HepG2 (cell line): ENCODE data around the gene FLYWCH1. TPM values are rescaled to one million over a fixed set of nuclear protein-coding genes. Genes with fewer than 3 reads are reported as not detected.
A peak's percentile ranks its signal among the peaks of the same experiment; 100 is the strongest.

ENCODE experiments used
- AGO1 ChIP-seq: fragments of 200-400 bp; formaldehyde crosslinking; IDR thresholded peaks from 2 replicates; pipeline ENCODE4 v1.6.1; 2017; ENCODE audit warnings: mild to moderate bottlenecking, low read depth, low read length, moderate library complexity; ENCODE audit not compliant: poor library complexity, severe bottlenecking
- CREBL2 ChIP-seq: sonication (generic); formaldehyde crosslinking; IDR thresholded peaks from 2 replicates; pipeline ENCODE4 v1.8.1; 2023; ENCODE audit warnings: missing genetic modification reagents, mild to moderate bottlenecking, borderline replicate concordance
- CTCF ChIP-seq: sonication (generic); formaldehyde crosslinking; IDR thresholded peaks from 2 replicates; pipeline ENCODE4 v1.5.0; 2020; ENCODE audit warnings: mild to moderate bottlenecking, missing genetic modification reagents, moderate library complexity
- IKZF5 ChIP-seq: IDR thresholded peaks from 2 replicates; pipeline ENCODE4 v1.6.1; 2018; ENCODE audit warnings: missing genetic modification reagents, mild to moderate bottlenecking, missing compliant biosample characterization
- KLF16 ChIP-seq, 2 experiments: sonication (generic) in 1 of 2; formaldehyde crosslinking in 1 of 2; IDR thresholded peaks; 2 replicates each; pipeline versions ENCODE4 v1.6.1 to v1.8.0; 2016 to 2023; ENCODE audit warnings: missing genetic modification reagents in 2 of 2, missing compliant biosample characterization in 1 of 2
- MBD4 ChIP-seq: IDR thresholded peaks from 2 replicates; pipeline ENCODE4 v1.6.1; 2012; ENCODE audit warnings: low read length, inconsistent platforms, borderline replicate concordance
- MYC ChIP-seq: sonication (generic); formaldehyde crosslinking; IDR thresholded peaks from 2 replicates; pipeline ENCODE4 v1.9.0; 2021; ENCODE audit warnings: missing genetic modification reagents, borderline replicate concordance
- NCOA5 ChIP-seq: sonication (generic); formaldehyde crosslinking; IDR thresholded peaks from 2 replicates; pipeline ENCODE4 v1.4.0; 2020; ENCODE audit warnings: missing genetic modification reagents
- NKX3-1 ChIP-seq: sonication (generic); formaldehyde crosslinking; IDR thresholded peaks from 2 replicates; pipeline ENCODE4 v1.5.0; 2020; ENCODE audit warnings: missing genetic modification reagents
- PHF8 ChIP-seq: sonication (generic); formaldehyde crosslinking; IDR thresholded peaks from 2 replicates; pipeline ENCODE4 v1.5.0; 2020; ENCODE audit warnings: missing genetic modification reagents
- POLR2AphosphoS5 ChIP-seq: IDR thresholded peaks from 2 replicates; pipeline ENCODE4 v1.6.1; 2012; ENCODE audit warnings: low read depth, low read length
- RXRA ChIP-seq: sonication (generic); formaldehyde crosslinking; IDR thresholded peaks from 2 replicates; pipeline ENCODE4 v1.5.1; 2020; ENCODE audit warnings: missing genetic modification reagents
- RXRB ChIP-seq: IDR thresholded peaks from 2 replicates; pipeline ENCODE4 v1.6.1; 2016; ENCODE audit warnings: borderline replicate concordance, missing genetic modification reagents, missing compliant biosample characterization
- SNAI1 ChIP-seq: sonication (generic); formaldehyde crosslinking; IDR thresholded peaks from 2 replicates; pipeline ENCODE4 v1.5.0; 2020; ENCODE audit warnings: mild to moderate bottlenecking, missing genetic modification reagents, borderline replicate concordance
- SP1 ChIP-seq, 2 experiments: fragments of 450-650 bp in 1 of 2; sonication (generic) in 1 of 2; formaldehyde crosslinking in 1 of 2; IDR thresholded peaks; 2 replicates each; pipeline versions ENCODE4 v1.4.0 to v1.6.1; 2016 to 2020; ENCODE audit warnings: missing genetic modification reagents in 1 of 2
- STAG1 ChIP-seq: sonication (generic); formaldehyde crosslinking; IDR thresholded peaks from 2 replicates; pipeline ENCODE4 v1.4.0; 2020; ENCODE audit warnings: missing genetic modification reagents
- SYNCRIP ChIP-seq: fragments of 200-400 bp; formaldehyde crosslinking; IDR thresholded peaks from 2 replicates; pipeline ENCODE4 v1.6.1; 2018; ENCODE audit warnings: mild to moderate bottlenecking, low read depth, low read length; ENCODE audit not compliant: insufficient read depth
- XRCC5 ChIP-seq: fragments of 200-400 bp; formaldehyde crosslinking; optimal IDR thresholded peaks from 2 replicates; pipeline ENCODE3; 2017; ENCODE audit warnings: mild to moderate bottlenecking, low read length
- ZBTB7B ChIP-seq: sonication (generic); formaldehyde crosslinking; IDR thresholded peaks from 2 replicates; pipeline ENCODE4 v1.4.0; 2020; ENCODE audit warnings: missing genetic modification reagents
- ZFP36L1 ChIP-seq: sonication (generic); formaldehyde crosslinking; IDR thresholded peaks from 2 replicates; pipeline ENCODE4 v1.8.0; 2022; ENCODE audit warnings: mild to moderate bottlenecking, missing genetic modification reagents, moderate library complexity
- ZFX ChIP-seq: sonication (generic); formaldehyde crosslinking; IDR thresholded peaks from 2 replicates; pipeline ENCODE4 v1.4.0; 2020; ENCODE audit warnings: mild to moderate bottlenecking, low read depth, missing genetic modification reagents, moderate library complexity
- ZNF281 ChIP-seq: sonication (generic); formaldehyde crosslinking; IDR thresholded peaks from 2 replicates; pipeline ENCODE4 v1.4.0; 2020; ENCODE audit warnings: missing genetic modification reagents, borderline replicate concordance
- ZNF44 ChIP-seq: sonication (generic); formaldehyde crosslinking; IDR thresholded peaks from 2 replicates; pipeline ENCODE4 v1.5.1; 2020; ENCODE audit warnings: mild to moderate bottlenecking, missing genetic modification reagents
- polyA plus RNA-seq, 8 experiments: library from polyadenylated mRNA; depleted of rRNA in 3 of 8; stranded (reverse) in 7 of 8; unstranded in 1 of 8; fragments of >200 nt; fragmentation: Illumina TruSeq in 4 of 8; extraction: Trizol in 4 of 8; gene quantifications; 2 replicates each; pipeline versions ENCODE4 v1.2.1 to v1.2.3, GENCODE V29; 2011 to 2016; ENCODE audit warnings: low read depth in 4 of 8, missing spikeins in 1 of 8, mixed read lengths in 1 of 8; ENCODE audit not compliant: insufficient read depth in 1 of 8
- total RNA-seq, 5 experiments: library from RNA; depleted of rRNA; stranded (reverse); fragments of >200 nt; fragmentation: Illumina TruSeq; extraction: Trizol; gene quantifications; 2 replicates each; pipeline ENCODE4 v1.2.3, GENCODE V29; 2016; ENCODE audit warnings: low read depth in 1 of 5

The FLYWCH1 gene
- total and polyA plus RNA-seq, 2 of the 13 experiments (the other 11 are each of a cell fraction or from before 2014, with no cell fraction given) = 7.3 to 12.4 TPM

GRCh38 chr16:2969545-2970521 is 58.1 kb downstream of the FLYWCH1 start (continued):
- no peak for TF ChIP-seq NCOA5 (CRISPR knock-in tag)
- peak; percentile 83 for TF ChIP-seq CTCF (CRISPR knock-in tag)
- peak; percentile 24; the same call in 1 of the 2 replicates for TF ChIP-seq RXRA
- no peak for TF ChIP-seq CREBL2 (CRISPR knock-in tag)
- TF ChIP-seq SNAI1 (CRISPR knock-in tag) = 0 out of 2 replicates have a peak, but pooled peaks have one; percentile 69
- 0 out of 2 replicates have a peak, but pooled peaks have one; percentile 32 for TF ChIP-seq ZFP36L1 (CRISPR knock-in tag)
- peak; percentile 25; the same call in 1 of the 2 replicates for TF ChIP-seq IKZF5 (CRISPR knock-in tag)
- peak in 1 of 2 experiments; percentile 66; a peak in 1 of 4 replicates for TF ChIP-seq KLF16 (CRISPR knock-in tag; IDR thresholded peaks at IDR 0.05)
- TF ChIP-seq ZBTB7B = peak; percentile 78
- peak; percentile 69; the same call in 1 of the 2 replicates for TF ChIP-seq NKX3-1 (CRISPR knock-in tag)
- TF ChIP-seq RXRB (CRISPR knock-in tag) = peak; percentile 58; the same call in 1 of the 2 replicates
- peak; percentile 63; the same call in 1 of the 2 replicates for TF ChIP-seq MYC
- peak; percentile 61 for TF ChIP-seq ZFX (CRISPR knock-in tag)
- TF ChIP-seq SYNCRIP = no peak
- TF ChIP-seq MBD4 = no peak
- TF ChIP-seq ZNF281 = peak; percentile 27; the same call in 1 of the 2 replicates
- peak; percentile 93 for TF ChIP-seq AGO1
- TF ChIP-seq PHF8 = peak; percentile 50
- peak; percentile 60 for TF ChIP-seq XRCC5
- TF ChIP-seq ZNF44 (CRISPR knock-in tag) = no peak
- TF ChIP-seq STAG1 = peak; percentile 28
- TF ChIP-seq POLR2AphosphoS5 = peak; percentile 31; the same call in 1 of the 2 replicates
- no peak for TF ChIP-seq SP1 (IDR thresholded peaks at IDR 0.05)
- TF ChIP-seq SP1 (CRISPR knock-in tag; IDR thresholded peaks at IDR 0.05) = no peak
